Erythroblast (primary cell): Measurements from ENCODE around the gene TMEM214.

Experiments used
- GATA1 ChIP-seq: IDR thresholded peaks from 2 replicates; pipeline ENCODE4 v1.6.1; 2011; ENCODE audit warnings: low read depth, mild to moderate bottlenecking, control low read depth, low read length, moderate library complexity
- POLR2A ChIP-seq: IDR thresholded peaks from 2 replicates; pipeline ENCODE4 v1.6.1; 2011; ENCODE audit warnings: mild to moderate bottlenecking, low read length

- no peak for TF ChIP-seq POLR2A
- no peak for TF ChIP-seq GATA1
Observed at GRCh38 chr2:27069961-27070618, 37.3 kb downstream of the TMEM214 start.
